HepG2 (cell line): Measurements from ENCODE around the gene VAV2.

Source experiments
- FOXP4 ChIP-seq: sonication (generic); formaldehyde crosslinking; IDR thresholded peaks from 2 replicates; pipeline ENCODE4 v1.4.0; 2020; ENCODE audit warnings: missing genetic modification reagents
- ZNF234 ChIP-seq: sonication (generic); formaldehyde crosslinking; conservative IDR thresholded peaks from 2 replicates; pipeline ENCODE4 v1.5.1; 2020; ENCODE audit warnings: mild to moderate bottlenecking, missing genetic modification reagents
- ZNF343 ChIP-seq: sonication (generic); formaldehyde crosslinking; IDR thresholded peaks from 2 replicates; pipeline ENCODE4 v1.4.0; 2020; ENCODE audit warnings: mild to moderate bottlenecking, missing genetic modification reagents

GRCh38 chr9:133733796-133734533 lies 258.2 kb downstream of the VAV2 start:
- no peak for TF ChIP-seq ZNF343 (CRISPR knock-in tag)
- no peak for TF ChIP-seq ZNF234 (CRISPR knock-in tag)
- no peak for TF ChIP-seq FOXP4 (CRISPR knock-in tag)
